Psoas muscle (tissue), 8 donors: ENCODE measurements around the gene ZEB1. TPM values are rescaled to one million over a fixed set of nuclear protein-coding genes. Genes with fewer than 3 reads are reported as not detected.

ENCODE experiments used
- ATAC-seq, 4 donors: fragments of 200-7000 bp; cut with Tn5 transposase; one replicate each; pipeline ENCODE4 v1.9.1; 2020; ENCODE audit warnings: moderate library complexity in 3 of 4, mild to moderate bottlenecking in 2 of 4
- DNase-seq, 2 donors: peaks; one replicate each; pipeline ENCODE4 v3.0.0-alpha.2; 2020
- H3K27ac ChIP-seq: fragments of 200-600 bp; one replicate; pipeline ENCODE4 v1.8.0; 2022
- H3K27me3 ChIP-seq, 3 donors: fragments of 200-600 bp in 1 of 3; one replicate each; pipeline versions ENCODE4 v1.6.1 to v1.8.0; 2013 to 2022; ENCODE audit warnings: low read length in 2 of 3, mild to moderate bottlenecking in 2 of 3, moderate library complexity in 1 of 3; ENCODE audit not compliant: insufficient read depth in 3 of 3
- H3K36me3 ChIP-seq, 2 donors: fragments of 200-600 bp in 1 of 2; one replicate each; pipeline versions ENCODE4 v1.6.1 to v1.8.0; 2013 to 2022; ENCODE audit warnings: low read depth in 1 of 2, mild to moderate bottlenecking in 1 of 2, moderate library complexity in 1 of 2; ENCODE audit not compliant: insufficient read depth in 1 of 2
- H3K4me1 ChIP-seq: fragments of 200-600 bp; one replicate; pipeline ENCODE4 v1.8.0; 2022
- H3K4me3 ChIP-seq: fragments of 200-600 bp; one replicate; pipeline ENCODE4 v1.8.0; 2022; ENCODE audit warnings: mild to moderate bottlenecking
- H3K9me3 ChIP-seq: fragments of 200-600 bp; one replicate; pipeline ENCODE4 v1.8.0; 2022
- WGBS, 3 donors: extraction: QIAGEN DNeasy Blood & Tissue Kit; methylation state at CpG; one replicate each; pipeline versions ENCODE4 v1.1.6 to v1.1.7; 2013; 5-methylcytosine and 5-hydroxymethylcytosine counted together
- intact Hi-C, 2 donors: fragments of 100-400 bp; cut with DNase I; formaldehyde crosslinking; loops; one replicate each; pipeline versions ENCODE4 v1.11.0 to v1.14.2; 2022
- polyA plus RNA-seq, 3 donors: library from polyadenylated mRNA; stranded (reverse); fragments of 200-250 nt; gene quantifications; one replicate each; pipeline ENCODE4 v1.2.3, GENCODE V29; 2013
- total RNA-seq, 4 donors: library from RNA; stranded (reverse); fragmentation: NEBNext Ultra II Directional in 2 of 4; extraction: Animal tissue kit (Norgen Biotek cat#: 25700) in 2 of 4; gene quantifications; one replicate each; pipeline versions ENCODE4 v1.2.1 to v1.2.4, GENCODE V29; 2021 to 2023
- TF ChIP-seq, protein P1 (sequence below): fragments of 200-600 bp; IDR thresholded peaks from one replicate; pipeline ENCODE4 v1.8.0; 2022; ENCODE audit warnings: antibody characterized with exemption
- donor health status: healthy with polysubstance abuse.
- donor health status: DM: no; HTN: no; CAD: no; lungs with moderate emphysema.
- donor health status: Bipolar disorder and iron deficiency.
- donor health status: healthy.
- donor health status: DM: yes; HTN: yes; CAD: no.
- donor health status: DM: no; HTN: no; CAD: no.
- donor health status: DM: no; HTN: no; CAD: no.
- donor health status: DM: yes; HTN: yes; CAD: no.

ZEB1 gene
- total and polyA plus RNA-seq, 7 donors: 18.7 to 99.8 (median 92.0) TPM

- no peaks in the 10 kb centered on the region for H3K9me3 ChIP-seq
- DNase-seq (no peak), ATAC-seq (peak in 1 of 4 donors; percentile 57)
- H3K27ac ChIP-seq: no peak overlapping the region
- peaks cover 0 to 1% of the 10 kb centered on the region in 2 donors for H3K36me3 ChIP-seq
- TF ChIP-seq, protein P1, sequence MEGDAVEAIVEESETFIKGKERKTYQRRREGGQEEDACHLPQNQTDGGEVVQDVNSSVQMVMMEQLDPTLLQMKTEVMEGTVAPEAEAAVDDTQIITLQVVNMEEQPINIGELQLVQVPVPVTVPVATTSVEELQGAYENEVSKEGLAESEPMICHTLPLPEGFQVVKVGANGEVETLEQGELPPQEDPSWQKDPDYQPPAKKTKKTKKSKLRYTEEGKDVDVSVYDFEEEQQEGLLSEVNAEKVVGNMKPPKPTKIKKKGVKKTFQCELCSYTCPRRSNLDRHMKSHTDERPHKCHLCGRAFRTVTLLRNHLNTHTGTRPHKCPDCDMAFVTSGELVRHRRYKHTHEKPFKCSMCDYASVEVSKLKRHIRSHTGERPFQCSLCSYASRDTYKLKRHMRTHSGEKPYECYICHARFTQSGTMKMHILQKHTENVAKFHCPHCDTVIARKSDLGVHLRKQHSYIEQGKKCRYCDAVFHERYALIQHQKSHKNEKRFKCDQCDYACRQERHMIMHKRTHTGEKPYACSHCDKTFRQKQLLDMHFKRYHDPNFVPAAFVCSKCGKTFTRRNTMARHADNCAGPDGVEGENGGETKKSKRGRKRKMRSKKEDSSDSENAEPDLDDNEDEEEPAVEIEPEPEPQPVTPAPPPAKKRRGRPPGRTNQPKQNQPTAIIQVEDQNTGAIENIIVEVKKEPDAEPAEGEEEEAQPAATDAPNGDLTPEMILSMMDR: no peak
- no peak overlapping the region for H3K4me3 ChIP-seq
- 69 to 86% (median 84%) methylated on average over 6 of the region's 6 CpGs for WGBS, 3 donors
- H3K27me3 ChIP-seq: no peaks in the 10 kb centered on the region
- H3K4me1 ChIP-seq: peaks cover 45% of the 10 kb centered on the region
- intact Hi-C loops: no loop called here
These were observed 62.8 kb downstream of the ZEB1 start for GRCh38 chr10:31381766-31382316.

- H3K27me3 ChIP-seq: no peaks in the 10 kb centered on the region
- no peaks in the 10 kb centered on the region for H3K9me3 ChIP-seq
- H3K4me1 ChIP-seq: peaks cover 37% of the 10 kb centered on the region
- TF ChIP-seq, protein P1: no peak
- DNase-seq (no peak), ATAC-seq (peak; percentile 27 to 50 (median 43))
- peaks cover 0 to 15% of the 10 kb centered on the region in 2 donors for H3K36me3 ChIP-seq
- H3K4me3 ChIP-seq: no peak overlapping the region
- peak overlapping the region; percentile 10 for H3K27ac ChIP-seq
- 65 to 84% (median 67%) methylated on average over 8 of the region's 8 CpGs for WGBS, 3 donors
- intact Hi-C loops: no loop called here
These were observed 65.0 kb downstream of the ZEB1 start for GRCh38 chr10:31383810-31384588.

DNA sequence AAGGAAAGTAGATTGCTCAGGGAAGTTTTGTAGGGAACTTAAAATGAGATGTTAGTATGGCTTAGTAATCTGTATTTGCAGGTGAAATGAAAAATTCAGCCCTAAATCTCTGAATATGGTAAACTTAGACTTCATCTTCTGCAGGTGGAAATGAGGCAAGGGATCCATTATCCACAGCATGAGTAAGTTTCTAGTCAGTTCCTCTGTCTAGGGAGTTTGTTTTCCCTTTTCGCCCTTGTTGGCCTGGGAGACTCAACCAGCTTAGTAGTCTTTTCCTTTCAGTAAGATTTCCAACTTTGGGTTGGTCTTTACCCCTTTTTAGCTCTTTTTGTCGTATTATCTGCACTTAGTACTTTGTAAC, 65.6 kb downstream of the ZEB1 start:
- H3K9me3 ChIP-seq: no peaks in the 10 kb centered on the region
- 78 to 88% (median 88%) methylated on average over 2 of the region's 2 CpGs for WGBS, 3 donors
- TF ChIP-seq, protein P1: no peak
- intact Hi-C loops: no loop called here
- H3K4me1 ChIP-seq: peaks cover 35% of the 10 kb centered on the region
- no peak overlapping the region for H3K4me3 ChIP-seq
- peaks cover 0 to 15% of the 10 kb centered on the region in 2 donors for H3K36me3 ChIP-seq
- DNase-seq (no peak), ATAC-seq (peak in 1 of 4 donors; percentile 37)
- peak overlapping the region; percentile 10 for H3K27ac ChIP-seq
- H3K27me3 ChIP-seq: no peaks in the 10 kb centered on the region

DNA sequence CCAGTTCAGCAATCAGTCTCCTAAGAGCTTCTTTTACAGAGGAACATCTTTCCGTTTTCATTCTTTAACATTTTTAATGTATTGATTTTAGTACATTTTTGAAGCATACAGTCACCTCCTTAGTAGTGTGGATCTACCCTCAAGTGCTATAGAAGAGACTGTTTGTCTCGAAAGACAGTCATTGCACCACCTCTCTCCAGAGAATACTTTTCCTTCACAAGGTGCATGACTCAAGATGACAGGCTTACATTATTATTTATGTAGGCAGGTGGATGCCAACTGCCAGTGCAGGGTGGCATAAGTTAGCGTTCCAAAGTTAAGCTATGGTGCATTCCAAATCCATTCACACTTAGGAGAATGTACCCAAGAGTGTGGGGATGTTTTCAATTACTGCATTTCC, 71.8 kb downstream of the ZEB1 start:
- intact Hi-C loops: loop anchor here in 1 of 2 donors (10.0 kb wide), 1 partner anchor 66 kb away; no protein-coding TSS in a partner anchor
- Histone ChIP-seq H3K9me3 (no peaks in the 10 kb centered on the region), H3K4me3 (no peak overlapping the region), H3K27me3 (no peaks in the 10 kb centered on the region), H3K4me1 (peaks cover 35% of the 10 kb centered on the region), H3K36me3 (peaks cover 0 to 19% of the 10 kb centered on the region in 2 donors), H3K27ac (peak overlapping the region; percentile 24)
- no peak for DNase-seq
- peak; percentile 33 to 80 (median 46) for ATAC-seq
- TF ChIP-seq, protein P1: no peak
- 57 to 63% (median 60%) methylated on average over 3 of the region's 3 CpGs for WGBS, 3 donors
